Measurements from ENCODE around the gene GNMT. TPM values are rescaled to one million over a fixed set of nuclear protein-coding genes. Genes with fewer than 3 reads are reported as not detected.

GNMT gene
- polyA plus RNA-seq, 1 donor from 2014 or later = 0.97 TPM

DNA sequence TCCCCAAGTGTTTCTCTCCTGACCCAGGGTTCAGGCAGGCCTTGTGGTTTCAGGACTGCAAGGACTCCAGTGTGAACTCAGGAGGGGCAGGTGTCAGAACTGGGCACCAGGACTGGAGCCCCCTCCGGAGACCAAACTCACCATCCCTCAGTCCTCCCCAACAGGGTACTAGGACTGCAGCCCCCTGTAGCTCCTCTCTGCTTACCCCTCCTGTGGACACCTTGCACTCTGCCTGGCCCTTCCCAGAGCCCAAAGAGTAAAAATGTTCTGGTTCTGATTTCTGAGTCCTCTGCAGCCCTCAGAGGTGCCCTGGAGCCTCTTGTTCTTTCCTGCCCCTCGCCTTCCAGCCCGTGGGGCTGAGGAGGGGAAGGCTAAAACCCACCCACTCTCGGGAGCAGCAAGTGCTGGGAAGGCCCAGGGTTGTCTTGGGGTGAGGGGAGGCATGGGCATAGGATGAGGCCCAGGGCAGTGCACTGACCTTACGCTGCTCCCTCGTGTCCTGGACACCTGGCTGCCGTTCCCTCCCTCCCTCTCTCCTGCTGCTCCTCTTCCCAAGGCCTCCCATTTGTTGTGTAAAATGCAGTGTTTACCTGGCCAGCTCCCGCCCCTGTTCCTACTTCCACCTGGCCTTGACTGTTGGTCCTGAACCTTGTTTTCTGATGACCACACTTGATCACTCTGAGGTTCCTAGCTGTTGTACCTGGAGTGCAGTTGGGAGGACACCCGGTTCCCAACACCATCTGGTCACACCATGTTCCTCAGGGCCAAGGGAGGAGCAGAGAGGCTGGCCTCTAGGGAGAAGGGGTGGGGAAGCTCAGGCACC is 21.4 kb upstream of the GNMT start:
- Histone ChIP-seq H3K27ac (ENCODE audit: low read length) (no peak overlapping the region), H3K27me3 (ENCODE audit: insufficient read depth, low read depth, low read length) (no peaks in the 10 kb centered on the region), H3K9ac (ENCODE audit: low read length) (no peak overlapping the region), H4K20me1 (ENCODE audit: insufficient read depth) (no peaks in the 10 kb centered on the region), H3K4me3 (ENCODE audit: low read length) (no peak overlapping the region), H3K4me2 (ENCODE audit: low read length) (no peak overlapping the region), H3K36me3 (ENCODE audit: insufficient read depth, low read length) (no peaks in the 10 kb centered on the region), H3K9me2 (ENCODE audit: insufficient read depth, low read length) (no peaks in the 10 kb centered on the region), H3K79me2 (replicated peaks; ENCODE audit: insufficient read depth, low read length) (no peaks in the 10 kb centered on the region), H3F3A (ENCODE audit: insufficient read depth, low read length, poor library complexity, severe bottlenecking) (no peaks in the 10 kb centered on the region), H3K9me3 (ENCODE audit: low read length) (no peaks in the 10 kb centered on the region), H2AFZ (ENCODE audit: low read depth, low read length) (no peak overlapping the region)
- TF ChIP-seq EP300 (conservative IDR thresholded peaks at IDR 0.05; ENCODE audit: poor library complexity, severe bottlenecking) = no peak
- TF ChIP-seq EZH2 (IDR thresholded peaks at IDR 0.05; ENCODE audit: borderline replicate concordance, insufficient read depth, low read length, poor library complexity, severe bottlenecking) = no peak
- TF ChIP-seq POLR2AphosphoS5 (IDR thresholded peaks at IDR 0.05) = no peak
- no peak for TF ChIP-seq TAF1 (IDR thresholded peaks at IDR 0.05; ENCODE audit: low read depth)
- TF ChIP-seq RAD21 (conservative IDR thresholded peaks at IDR 0.05) = no peak
- no peak for TF ChIP-seq CTCF (IDR thresholded peaks at IDR 0.05; ENCODE audit: poor library complexity, severe bottlenecking)
- TF ChIP-seq, protein P1, sequence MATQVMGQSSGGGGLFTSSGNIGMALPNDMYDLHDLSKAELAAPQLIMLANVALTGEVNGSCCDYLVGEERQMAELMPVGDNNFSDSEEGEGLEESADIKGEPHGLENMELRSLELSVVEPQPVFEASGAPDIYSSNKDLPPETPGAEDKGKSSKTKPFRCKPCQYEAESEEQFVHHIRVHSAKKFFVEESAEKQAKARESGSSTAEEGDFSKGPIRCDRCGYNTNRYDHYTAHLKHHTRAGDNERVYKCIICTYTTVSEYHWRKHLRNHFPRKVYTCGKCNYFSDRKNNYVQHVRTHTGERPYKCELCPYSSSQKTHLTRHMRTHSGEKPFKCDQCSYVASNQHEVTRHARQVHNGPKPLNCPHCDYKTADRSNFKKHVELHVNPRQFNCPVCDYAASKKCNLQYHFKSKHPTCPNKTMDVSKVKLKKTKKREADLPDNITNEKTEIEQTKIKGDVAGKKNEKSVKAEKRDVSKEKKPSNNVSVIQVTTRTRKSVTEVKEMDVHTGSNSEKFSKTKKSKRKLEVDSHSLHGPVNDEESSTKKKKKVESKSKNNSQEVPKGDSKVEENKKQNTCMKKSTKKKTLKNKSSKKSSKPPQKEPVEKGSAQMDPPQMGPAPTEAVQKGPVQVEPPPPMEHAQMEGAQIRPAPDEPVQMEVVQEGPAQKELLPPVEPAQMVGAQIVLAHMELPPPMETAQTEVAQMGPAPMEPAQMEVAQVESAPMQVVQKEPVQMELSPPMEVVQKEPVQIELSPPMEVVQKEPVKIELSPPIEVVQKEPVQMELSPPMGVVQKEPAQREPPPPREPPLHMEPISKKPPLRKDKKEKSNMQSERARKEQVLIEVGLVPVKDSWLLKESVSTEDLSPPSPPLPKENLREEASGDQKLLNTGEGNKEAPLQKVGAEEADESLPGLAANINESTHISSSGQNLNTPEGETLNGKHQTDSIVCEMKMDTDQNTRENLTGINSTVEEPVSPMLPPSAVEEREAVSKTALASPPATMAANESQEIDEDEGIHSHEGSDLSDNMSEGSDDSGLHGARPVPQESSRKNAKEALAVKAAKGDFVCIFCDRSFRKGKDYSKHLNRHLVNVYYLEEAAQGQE (IDR thresholded peaks at IDR 0.05; ENCODE audit: borderline replicate concordance) = no peak
- no peak for TF ChIP-seq MXI1 (conservative IDR thresholded peaks at IDR 0.05; ENCODE audit: poor library complexity, severe bottlenecking)
- no peak for TF ChIP-seq SMC3 (conservative IDR thresholded peaks at IDR 0.05; ENCODE audit: poor library complexity)

- no peaks in the 10 kb centered on the region for H3K36me3 ChIP-seq (ENCODE audit: insufficient read depth, low read length)
- H3K27ac ChIP-seq (ENCODE audit: low read length) = no peak overlapping the region
Measured at GRCh38 chr6:42939810-42940167, 20.8 kb upstream of the GNMT start.

More at GRCh38 chr6:42939810-42940167, 20.8 kb upstream of the GNMT start:
- Histone ChIP-seq H3K4me2 (ENCODE audit: low read length) (no peak overlapping the region), H4K20me1 (ENCODE audit: insufficient read depth) (no peaks in the 10 kb centered on the region), H3F3A (ENCODE audit: insufficient read depth, low read length, poor library complexity, severe bottlenecking) (no peaks in the 10 kb centered on the region), H3K9me3 (ENCODE audit: low read length) (no peaks in the 10 kb centered on the region), H3K9ac (ENCODE audit: low read length) (no peak overlapping the region), H3K9me2 (ENCODE audit: insufficient read depth, low read length) (no peaks in the 10 kb centered on the region), H3K27me3 (ENCODE audit: insufficient read depth, low read depth, low read length) (no peaks in the 10 kb centered on the region), H3K4me3 (ENCODE audit: low read length) (no peak overlapping the region), H3K79me2 (replicated peaks; ENCODE audit: insufficient read depth, low read length) (no peaks in the 10 kb centered on the region), H2AFZ (ENCODE audit: low read depth, low read length) (no peak overlapping the region)
- TF ChIP-seq RAD21 (conservative IDR thresholded peaks at IDR 0.05) = no peak
- no peak for TF ChIP-seq CTCF (IDR thresholded peaks at IDR 0.05; ENCODE audit: poor library complexity, severe bottlenecking)
- no peak for TF ChIP-seq SMC3 (conservative IDR thresholded peaks at IDR 0.05; ENCODE audit: poor library complexity)
- TF ChIP-seq POLR2AphosphoS5 (IDR thresholded peaks at IDR 0.05) = no peak
- TF ChIP-seq TAF1 (IDR thresholded peaks at IDR 0.05; ENCODE audit: low read depth) = no peak
- TF ChIP-seq EP300 (conservative IDR thresholded peaks at IDR 0.05; ENCODE audit: poor library complexity, severe bottlenecking) = no peak
- no peak for TF ChIP-seq MXI1 (conservative IDR thresholded peaks at IDR 0.05; ENCODE audit: poor library complexity, severe bottlenecking)
- no peak for TF ChIP-seq EZH2 (IDR thresholded peaks at IDR 0.05; ENCODE audit: borderline replicate concordance, insufficient read depth, low read length, poor library complexity, severe bottlenecking)
- TF ChIP-seq, protein P1 (IDR thresholded peaks at IDR 0.05; ENCODE audit: borderline replicate concordance) = no peak

Data from neural cell (in vitro differentiated cells).